HepG2 (cell line): ENCODE results near the gene RIPOR3. TPM values are rescaled to one million over a fixed set of nuclear protein-coding genes. Genes with fewer than 3 reads are reported as not detected.

Experiments
- AGO2 ChIP-seq: fragments of 200-400 bp; formaldehyde crosslinking; optimal IDR thresholded peaks from 2 replicates; pipeline ENCODE3; 2017; ENCODE audit warnings: mild to moderate bottlenecking, low read depth, low read length, moderate library complexity
- CEBPG ChIP-seq: IDR thresholded peaks from 2 replicates; pipeline ENCODE4 v1.6.1; 2016
- CENPT ChIP-seq: sonication (generic); formaldehyde crosslinking; IDR thresholded peaks from 2 replicates; pipeline ENCODE4 v1.8.0; 2022; ENCODE audit warnings: low read depth, mild to moderate bottlenecking, moderate library complexity, missing genetic modification reagents
- CENPX ChIP-seq: sonication (generic); formaldehyde crosslinking; IDR thresholded peaks from 2 replicates; pipeline ENCODE4 v1.9.0; 2021; ENCODE audit warnings: mild to moderate bottlenecking, missing genetic modification reagents, moderate library complexity
- DR1 ChIP-seq: sonication (generic); formaldehyde crosslinking; IDR thresholded peaks from 2 replicates; pipeline ENCODE4 v1.8.0; 2021; ENCODE audit warnings: mild to moderate bottlenecking, missing genetic modification reagents, inconsistent platforms
- FOXK1 ChIP-seq: sonication (generic); formaldehyde crosslinking; IDR thresholded peaks from 2 replicates; pipeline ENCODE4 v1.4.0; 2020; ENCODE audit warnings: low read depth, missing genetic modification reagents, borderline replicate concordance
- GTF2F1 ChIP-seq: fragments of 150-350 bp; IDR thresholded peaks from 2 replicates; pipeline ENCODE4 v1.6.1; 2014; ENCODE audit warnings: low read length
- HDAC2 ChIP-seq: sonication (generic); formaldehyde crosslinking; IDR thresholded peaks from 2 replicates; pipeline ENCODE4 v1.4.0; 2020; ENCODE audit warnings: missing genetic modification reagents
- NCOA2 ChIP-seq: sonication (generic); formaldehyde crosslinking; IDR thresholded peaks from 2 replicates; pipeline ENCODE4 v1.8.0; 2022; ENCODE audit warnings: inconsistent platforms
- RCOR2 ChIP-seq: IDR thresholded peaks from 2 replicates; pipeline ENCODE4 v1.6.1; 2016; ENCODE audit warnings: missing biosample characterization, missing genetic modification reagents
- SAFB2 ChIP-seq: sonication (generic); formaldehyde crosslinking; IDR thresholded peaks from 2 replicates; pipeline ENCODE4 v1.5.1; 2020; ENCODE audit warnings: missing genetic modification reagents, low read depth, mild to moderate bottlenecking, borderline replicate concordance
- SCMH1 ChIP-seq: sonication (generic); formaldehyde crosslinking; IDR thresholded peaks from 2 replicates; pipeline ENCODE4 v1.9.0; 2021; ENCODE audit warnings: missing genetic modification reagents, mild to moderate bottlenecking, borderline replicate concordance
- SMARCC2 ChIP-seq: fragments of 450-650 bp; IDR thresholded peaks from 2 replicates; pipeline ENCODE4 v1.6.1; 2017; ENCODE audit warnings: antibody characterized with exemption, mild to moderate bottlenecking
- TARDBP ChIP-seq: sonication (generic); formaldehyde crosslinking; IDR thresholded peaks from 2 replicates; pipeline ENCODE4 v1.8.0; 2022; ENCODE audit warnings: mild to moderate bottlenecking, missing genetic modification reagents
- TCF12 ChIP-seq, 2 experiments: fragments of 450-650 bp in 1 of 2; sonication (generic) in 1 of 2; formaldehyde crosslinking in 1 of 2; IDR thresholded peaks; 2 replicates each; pipeline versions ENCODE4 v1.6.1 to v1.8.0; 2017 to 2022; ENCODE audit warnings: antibody characterized with exemption in 1 of 2, mild to moderate bottlenecking in 1 of 2, missing genetic modification reagents in 1 of 2, moderate library complexity in 1 of 2
- ZBTB1 ChIP-seq: sonication (generic); formaldehyde crosslinking; IDR thresholded peaks from 2 replicates; pipeline ENCODE4 v1.4.0; 2020; ENCODE audit warnings: missing genetic modification reagents, borderline replicate concordance
- ZNF12 ChIP-seq: sonication (generic); formaldehyde crosslinking; IDR thresholded peaks from 2 replicates; pipeline ENCODE4 v1.5.0; 2020; ENCODE audit warnings: missing genetic modification reagents
- ZNF180 ChIP-seq: sonication (generic); formaldehyde crosslinking; IDR thresholded peaks from 2 replicates; pipeline ENCODE4 v1.4.0; 2020; ENCODE audit warnings: low read depth, missing genetic modification reagents, borderline replicate concordance
- ZNF292 ChIP-seq: sonication (generic); formaldehyde crosslinking; IDR thresholded peaks from 2 replicates; pipeline ENCODE4 v1.8.1; 2022; ENCODE audit warnings: mild to moderate bottlenecking, low read depth, missing genetic modification reagents, borderline replicate concordance
- ZNF556 ChIP-seq: sonication (generic); formaldehyde crosslinking; IDR thresholded peaks from 2 replicates; pipeline ENCODE4 v1.4.0; 2020; ENCODE audit warnings: mild to moderate bottlenecking, missing genetic modification reagents, borderline replicate concordance
- ZNF563 ChIP-seq: sonication (generic); formaldehyde crosslinking; IDR thresholded peaks from 2 replicates; pipeline ENCODE4 v1.8.0; 2022; ENCODE audit warnings: mild to moderate bottlenecking, moderate library complexity, missing genetic modification reagents
- ZNF564 ChIP-seq: sonication (generic); formaldehyde crosslinking; IDR thresholded peaks from 2 replicates; pipeline ENCODE4 v1.8.1; 2023; ENCODE audit warnings: mild to moderate bottlenecking, missing genetic modification reagents
- ZSCAN30 ChIP-seq: sonication (generic); formaldehyde crosslinking; IDR thresholded peaks from 2 replicates; pipeline ENCODE4 v1.5.0; 2020; ENCODE audit warnings: mild to moderate bottlenecking, missing genetic modification reagents
- polyA plus RNA-seq, 8 experiments: library from polyadenylated mRNA; depleted of rRNA in 3 of 8; stranded (reverse) in 7 of 8; unstranded in 1 of 8; fragments of >200 nt; fragmentation: Illumina TruSeq in 4 of 8; extraction: Trizol in 4 of 8; gene quantifications; 2 replicates each; pipeline versions ENCODE4 v1.2.1 to v1.2.3, GENCODE V29; 2011 to 2016; ENCODE audit warnings: low read depth in 4 of 8, missing spikeins in 1 of 8, mixed read lengths in 1 of 8; ENCODE audit not compliant: insufficient read depth in 1 of 8
- total RNA-seq, 5 experiments: library from RNA; depleted of rRNA; stranded (reverse); fragments of >200 nt; fragmentation: Illumina TruSeq; extraction: Trizol; gene quantifications; 2 replicates each; pipeline ENCODE4 v1.2.3, GENCODE V29; 2016; ENCODE audit warnings: low read depth in 1 of 5
- TF ChIP-seq, protein P1 (sequence below): sonication (generic); formaldehyde crosslinking; IDR thresholded peaks from 2 replicates; pipeline ENCODE4 v1.4.0; 2020; ENCODE audit warnings: mild to moderate bottlenecking, missing genetic modification reagents
- TF ChIP-seq, protein P2 (sequence below): IDR thresholded peaks from 2 replicates; pipeline ENCODE4 v1.6.1; 2016; ENCODE audit warnings: low read depth
- TF ChIP-seq, protein P3 (sequence below): sonication (generic); formaldehyde crosslinking; IDR thresholded peaks from 2 replicates; pipeline ENCODE4 v1.4.0; 2020; ENCODE audit warnings: missing genetic modification reagents
- TF ChIP-seq, protein P4 (sequence below): sonication (generic); formaldehyde crosslinking; IDR thresholded peaks from 2 replicates; pipeline ENCODE4 v1.8.0; 2022; ENCODE audit warnings: mild to moderate bottlenecking, missing genetic modification reagents, borderline replicate concordance

The RIPOR3 gene
- total and polyA plus RNA-seq, 2 of the 13 experiments (the other 11 are each of a cell fraction or from before 2014, with no cell fraction given) = 0.18 TPM; not detected in 1

DNA sequence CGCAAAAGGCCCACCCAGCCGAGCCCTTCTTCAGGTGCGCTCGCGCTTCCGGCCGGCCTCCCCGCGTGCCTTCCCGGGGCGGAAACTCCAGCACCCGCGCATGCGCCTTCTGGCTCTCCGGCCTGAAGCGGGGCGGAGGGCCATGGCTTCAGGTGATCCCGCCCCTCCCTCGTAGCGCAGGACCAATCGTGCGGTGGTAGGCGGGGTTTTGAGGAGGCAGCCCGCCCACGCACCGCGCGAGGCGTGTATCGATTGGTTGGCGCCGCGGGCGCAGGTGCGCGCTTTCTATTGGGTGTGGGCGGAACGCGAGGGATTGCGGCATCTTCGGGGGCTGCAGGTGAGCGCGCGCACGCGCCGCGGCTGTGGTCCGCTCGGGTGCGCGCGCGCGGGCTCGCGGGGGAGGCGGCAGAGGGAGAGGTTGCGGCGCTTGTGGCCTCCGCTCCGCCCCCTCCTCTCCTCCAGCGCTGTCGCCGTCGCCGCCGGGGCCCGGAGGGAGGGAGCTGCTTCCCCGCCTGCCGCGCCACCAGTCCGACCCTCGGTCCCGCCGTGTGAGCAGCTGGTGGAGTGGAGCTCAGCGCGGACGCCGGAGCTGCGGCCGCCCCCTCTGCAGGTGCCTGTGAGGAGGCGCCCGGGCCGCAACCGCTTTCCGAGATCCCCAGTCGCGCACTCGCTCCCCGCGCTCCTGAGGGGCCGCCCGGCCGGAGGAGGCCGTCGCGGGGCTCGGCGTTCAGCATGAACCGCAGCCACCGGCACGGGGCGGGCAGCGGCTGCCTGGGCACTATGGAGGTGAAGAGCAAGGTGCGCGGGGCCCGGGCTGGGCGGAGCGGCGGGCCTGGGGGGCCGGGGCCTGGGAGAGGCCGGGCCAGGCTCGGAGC lies 40.0 kb upstream of the RIPOR3 start, which contains the start of gene PARD6B (continued):
- TF ChIP-seq, protein P1, sequence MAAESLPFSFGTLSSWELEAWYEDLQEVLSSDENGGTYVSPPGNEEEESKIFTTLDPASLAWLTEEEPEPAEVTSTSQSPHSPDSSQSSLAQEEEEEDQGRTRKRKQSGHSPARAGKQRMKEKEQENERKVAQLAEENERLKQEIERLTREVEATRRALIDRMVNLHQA (CRISPR knock-in tag) = no peak
- no peak for TF ChIP-seq ZBTB1 (CRISPR knock-in tag)
- TF ChIP-seq CEBPG (CRISPR knock-in tag) = peak; percentile 95
- TF ChIP-seq GTF2F1 = no peak
- TF ChIP-seq CENPX = no peak
- TF ChIP-seq AGO2 = peak; percentile 96
- TF ChIP-seq, protein P2, sequence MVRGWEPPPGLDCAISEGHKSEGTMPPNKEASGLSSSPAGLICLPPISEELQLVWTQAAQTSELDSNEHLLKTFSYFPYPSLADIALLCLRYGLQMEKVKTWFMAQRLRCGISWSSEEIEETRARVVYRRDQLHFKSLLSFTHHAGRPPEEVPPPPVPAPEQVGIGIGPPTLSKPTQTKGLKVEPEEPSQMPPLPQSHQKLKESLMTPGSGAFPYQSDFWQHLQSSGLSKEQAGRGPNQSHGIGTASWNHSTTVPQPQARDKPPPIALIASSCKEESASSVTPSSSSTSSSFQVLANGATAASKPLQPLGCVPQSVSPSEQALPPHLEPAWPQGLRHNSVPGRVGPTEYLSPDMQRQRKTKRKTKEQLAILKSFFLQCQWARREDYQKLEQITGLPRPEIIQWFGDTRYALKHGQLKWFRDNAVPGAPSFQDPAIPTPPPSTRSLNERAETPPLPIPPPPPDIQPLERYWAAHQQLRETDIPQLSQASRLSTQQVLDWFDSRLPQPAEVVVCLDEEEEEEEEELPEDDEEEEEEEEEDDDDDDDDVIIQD (CRISPR knock-in tag) = peak; percentile 70
- TF ChIP-seq RCOR2 (CRISPR knock-in tag) = no peak; the same call in 1 of the 2 replicates
- peak; percentile 29; the same call in 1 of the 2 replicates for TF ChIP-seq ZNF12 (CRISPR knock-in tag)
- TF ChIP-seq ZNF180 (CRISPR knock-in tag) = peak; percentile 89; the same call in 1 of the 2 replicates
- no peak; the same call in 1 of the 2 replicates for TF ChIP-seq HDAC2 (CRISPR knock-in tag)
- peak; percentile 75; the same call in 1 of the 2 replicates for TF ChIP-seq ZNF564 (CRISPR knock-in tag)
- peak; percentile 95 for TF ChIP-seq SAFB2
- peak; percentile 9; the same call in 1 of the 2 replicates for TF ChIP-seq TARDBP
- TF ChIP-seq ZNF556 (CRISPR knock-in tag) = peak; percentile 97
- peak; percentile 98 for TF ChIP-seq ZNF563
- TF ChIP-seq SMARCC2 = no peak
- TF ChIP-seq, protein P3, sequence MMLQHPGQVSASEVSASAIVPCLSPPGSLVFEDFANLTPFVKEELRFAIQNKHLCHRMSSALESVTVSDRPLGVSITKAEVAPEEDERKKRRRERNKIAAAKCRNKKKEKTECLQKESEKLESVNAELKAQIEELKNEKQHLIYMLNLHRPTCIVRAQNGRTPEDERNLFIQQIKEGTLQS (CRISPR knock-in tag) = peak; percentile 65; the same call in 1 of the 2 replicates
- TF ChIP-seq NCOA2 (CRISPR knock-in tag) = peak; percentile 2
- TF ChIP-seq DR1 (CRISPR knock-in tag) = peak; percentile 58; the same call in 1 of the 2 replicates
- no peak for TF ChIP-seq SCMH1 (CRISPR knock-in tag)
- no peak for TF ChIP-seq ZSCAN30 (CRISPR knock-in tag)
- no peak for TF ChIP-seq ZNF292
- no peak for TF ChIP-seq TCF12 (IDR thresholded peaks at IDR 0.05)
- TF ChIP-seq TCF12 (CRISPR knock-in tag; IDR thresholded peaks at IDR 0.05) = peak; percentile 94
- 0 out of 2 replicates have a peak, but pooled peaks have one; percentile 78 for TF ChIP-seq FOXK1 (CRISPR knock-in tag)
- TF ChIP-seq CENPT (CRISPR knock-in tag) = no peak
- TF ChIP-seq, protein P4, sequence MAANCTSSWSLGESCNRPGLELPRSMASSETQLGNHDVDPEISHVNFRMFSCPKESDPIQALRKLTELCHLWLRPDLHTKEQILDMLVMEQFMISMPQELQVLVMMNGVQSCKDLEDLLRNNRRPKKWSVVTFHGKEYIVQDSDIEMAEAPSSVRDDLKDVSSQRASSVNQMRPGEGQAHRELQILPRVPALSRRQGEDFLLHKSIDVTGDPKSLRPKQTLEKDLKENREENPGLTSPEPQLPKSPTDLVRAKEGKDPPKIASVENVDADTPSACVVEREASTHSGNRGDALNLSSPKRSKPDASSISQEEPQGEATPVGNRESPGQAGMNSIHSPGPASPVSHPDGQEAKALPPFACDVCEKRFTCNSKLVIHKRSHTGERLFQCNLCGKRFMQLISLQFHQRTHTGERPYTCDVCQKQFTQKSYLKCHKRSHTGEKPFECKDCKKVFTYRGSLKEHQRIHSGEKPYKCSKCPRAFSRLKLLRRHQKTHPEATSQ (CRISPR knock-in tag) = no peak; the same call in 1 of the 2 replicates
